GM18907 (cell line): Measurements from ENCODE around the gene CARNS1.

Source experiments
- ATAC-seq: cut with Tn5 transposase; IDR thresholded peaks from one replicate; pipeline ENCODE4 v1.9.1; 2021; ENCODE audit warnings: mild to moderate bottlenecking, moderate library complexity; ENCODE audit not compliant: unreplicated experiment

The CARNS1 gene

GRCh38 chr11:67415501-67416304, at the start of gene CARNS1:
TSS of gene CARNS1 (plus strand) at chr11:67415678. CDS start at chr11:67416200, 522 bp downstream.
- ATAC-seq, result no peak

GRCh38 chr11:67365736-67366444, 49.6 kb upstream of the CARNS1 start:
- ATAC-seq, result no peak

- ATAC-seq, result no peak
Observed at GRCh38 chr11:67366546-67366945, 48.9 kb upstream of the CARNS1 start.

DNA sequence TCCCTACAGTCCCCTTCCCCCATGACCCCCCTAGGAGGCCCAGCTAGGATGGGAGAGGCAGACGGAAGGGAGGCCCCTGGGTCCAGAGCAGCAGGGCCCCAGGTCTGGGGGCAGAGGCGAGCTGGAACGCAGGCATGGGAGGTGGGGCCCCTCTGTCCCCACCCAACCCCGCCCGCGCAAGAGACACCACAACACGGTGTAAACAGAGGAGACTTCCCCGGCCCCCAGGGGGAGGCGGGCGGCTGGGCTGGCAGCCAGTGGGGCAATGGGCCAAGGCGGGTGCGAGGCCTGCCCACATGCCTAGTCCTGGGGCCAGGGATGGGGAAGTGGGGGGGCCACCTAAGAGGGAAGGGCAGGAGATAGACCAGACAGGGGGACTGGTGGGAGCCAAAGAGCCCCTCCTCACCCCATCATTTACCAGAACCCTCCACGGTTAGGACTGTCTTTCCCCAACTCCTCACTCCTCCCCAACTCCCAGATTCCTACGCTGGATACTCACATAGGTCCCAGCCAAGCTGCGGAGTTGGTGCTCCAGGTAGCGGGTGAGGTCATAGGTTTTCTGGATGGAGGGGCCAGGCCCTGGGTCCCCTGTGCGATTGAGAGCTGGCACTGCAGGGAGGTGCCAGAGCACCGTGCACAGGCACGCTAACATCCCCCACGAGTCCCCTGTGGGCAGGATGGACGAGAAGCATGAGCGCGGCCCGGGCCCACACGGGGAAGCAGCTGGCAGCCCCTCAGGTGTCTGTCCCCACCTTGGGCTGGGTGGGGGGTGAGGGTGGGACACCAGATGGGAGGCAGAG, 48.3 kb upstream of the CARNS1 start:
- ATAC-seq, result no peak

DNA sequence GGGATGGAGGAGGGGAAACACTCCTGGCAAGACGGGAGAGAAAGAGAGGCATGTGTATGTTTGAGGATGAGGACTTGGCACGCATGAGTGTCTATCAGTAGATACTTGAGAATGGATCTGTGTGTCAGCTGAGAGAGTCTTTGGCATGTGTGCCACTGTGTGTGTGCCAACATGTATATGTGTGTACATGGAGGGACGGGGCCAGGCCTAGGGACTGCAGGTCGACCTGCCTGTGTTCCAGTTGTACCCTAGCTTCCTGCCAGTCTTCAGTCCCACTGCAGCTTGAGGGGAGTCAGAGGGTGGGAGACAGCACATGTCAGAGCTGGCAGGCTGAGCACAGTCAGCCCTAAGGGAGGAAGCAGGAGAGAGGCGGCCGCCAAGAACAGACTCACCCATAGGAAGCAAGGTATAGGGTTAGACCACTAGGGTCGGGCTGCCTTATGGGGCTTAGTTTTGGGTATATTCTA, 47.7 kb upstream of the CARNS1 start:
- no peak for ATAC-seq

GRCh38 chr11:67368621-67369020, 46.9 kb upstream of the CARNS1 start:
- no peak for ATAC-seq

DNA sequence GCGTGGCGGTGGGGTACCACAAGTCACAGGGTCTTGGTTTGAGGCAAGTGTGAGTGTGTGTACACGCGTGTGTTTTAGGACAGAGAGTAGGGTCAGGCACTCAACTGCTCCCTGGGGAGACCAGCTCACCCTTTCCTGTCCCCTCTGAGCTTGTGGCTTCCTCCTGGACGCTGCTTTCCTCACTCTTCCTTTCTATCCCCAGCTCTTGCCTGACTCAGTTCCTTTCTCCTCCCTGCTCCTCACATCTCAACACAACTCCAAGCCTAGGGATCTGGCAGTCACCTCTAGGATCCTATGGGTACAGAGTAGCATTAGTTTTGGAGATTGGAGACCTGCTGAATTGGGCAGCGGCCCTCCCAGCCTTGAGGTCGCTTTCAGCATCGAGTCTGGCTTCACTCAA, 46.2 kb upstream of the CARNS1 start:
- ATAC-seq, result no peak

DNA sequence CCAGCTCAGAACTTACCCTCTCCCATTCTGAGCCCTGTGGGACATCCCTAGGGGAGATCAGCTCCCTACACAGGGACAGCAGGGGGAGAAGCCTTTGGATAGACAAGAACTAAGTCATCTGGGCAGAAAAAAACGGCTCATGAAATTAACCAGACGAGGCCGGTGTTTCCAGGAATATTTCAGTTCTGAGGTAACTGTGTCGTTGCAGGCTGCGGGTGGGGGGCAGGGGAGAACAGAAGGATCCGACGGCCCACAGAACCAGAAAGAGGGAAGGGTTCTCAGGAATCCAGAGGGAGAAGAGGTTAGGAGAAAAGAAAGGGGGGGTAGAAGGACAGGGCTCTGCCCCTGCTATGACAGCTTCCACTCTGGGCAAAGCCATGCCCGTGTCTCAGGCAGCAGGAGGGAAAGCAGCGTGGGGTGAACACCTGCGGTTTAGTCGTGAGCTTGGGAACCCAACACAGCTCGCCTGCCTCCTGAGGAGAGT, 45.6 kb upstream of the CARNS1 start:
- ATAC-seq, result no peak

GRCh38 chr11:67370351-67371076, 45.0 kb upstream of the CARNS1 start:
- no peak for ATAC-seq

GRCh38 chr11:67371189-67371910, 44.1 kb upstream of the CARNS1 start:
- no peak for ATAC-seq

DNA sequence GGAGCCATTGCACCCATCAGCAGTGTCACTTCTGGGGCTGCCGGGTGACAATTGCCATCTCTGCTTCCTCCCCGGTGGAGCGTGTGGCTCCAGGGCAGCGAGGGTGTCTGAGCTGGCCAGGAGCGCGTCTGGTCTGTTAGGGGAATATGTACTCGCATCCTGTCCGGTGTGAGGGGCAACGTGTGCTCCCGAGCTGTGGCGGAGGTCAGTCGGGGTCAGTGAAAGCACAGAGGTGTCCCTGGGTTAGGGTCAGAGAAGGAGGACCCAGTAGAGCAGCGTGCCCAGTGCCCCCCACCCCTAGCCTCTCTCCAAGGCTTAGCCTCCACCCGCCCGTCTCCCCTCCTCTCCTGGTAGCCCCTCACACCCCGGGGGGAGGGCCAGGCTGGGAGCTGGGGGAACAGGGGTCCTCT, 43.6 kb upstream of the CARNS1 start:
- no peak for ATAC-seq

GRCh38 chr11:67372321-67372992, 43.0 kb upstream of the CARNS1 start:
- no peak for ATAC-seq

- no peak for ATAC-seq
Observed at GRCh38 chr11:67372993-67373647, 42.4 kb upstream of the CARNS1 start, which contains the start of gene CLCF1. TSS of gene CLCF1 (minus strand) at chr11:67373598. CDS start at chr11:67373539, 59 bp downstream.

DNA sequence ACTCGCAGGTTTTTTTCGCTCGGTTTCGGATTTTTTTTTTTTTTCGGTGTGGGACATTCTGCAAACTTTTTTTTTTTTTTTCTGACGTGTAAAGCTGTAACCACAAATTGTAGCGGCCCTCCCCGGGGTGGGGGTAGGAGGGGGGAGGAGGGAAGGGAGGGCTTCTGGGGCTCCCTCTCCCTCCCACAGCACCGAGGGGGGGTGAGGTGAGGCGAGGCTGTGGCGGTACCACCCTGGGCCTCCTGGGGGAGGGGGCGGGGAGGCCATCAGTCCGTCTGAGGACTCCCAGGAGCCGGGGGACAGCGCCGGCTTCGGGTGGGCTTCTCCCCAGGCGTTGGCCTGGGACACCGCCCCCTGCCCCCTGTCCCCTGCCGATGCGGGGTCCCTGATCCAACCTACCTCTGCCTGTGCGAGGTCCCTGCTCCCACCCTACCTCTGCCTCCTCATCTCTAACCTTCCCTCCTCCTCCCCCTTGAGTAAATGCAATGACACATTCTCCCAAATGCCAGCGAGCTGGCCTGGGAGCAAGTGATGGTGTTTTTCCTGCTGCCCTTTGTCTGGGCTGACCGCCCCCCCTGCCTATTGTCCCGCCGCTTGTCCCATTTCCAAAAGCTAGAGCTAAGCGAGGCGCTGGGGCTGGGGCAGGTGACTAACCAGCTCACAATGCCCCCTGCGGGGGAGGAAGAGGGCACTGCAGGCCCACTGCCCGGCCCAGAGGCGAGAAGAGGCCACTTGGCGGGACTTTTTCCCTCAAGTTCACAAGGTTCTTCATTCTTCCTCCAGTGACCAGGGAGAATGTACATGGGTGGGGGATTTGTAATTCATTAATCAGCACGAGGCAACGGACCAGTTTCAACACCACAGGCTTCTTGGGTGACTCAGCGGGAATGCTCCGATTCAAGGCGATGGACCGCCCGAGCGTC, 41.6 kb upstream of the CARNS1 start:
- ATAC-seq, result no peak

DNA sequence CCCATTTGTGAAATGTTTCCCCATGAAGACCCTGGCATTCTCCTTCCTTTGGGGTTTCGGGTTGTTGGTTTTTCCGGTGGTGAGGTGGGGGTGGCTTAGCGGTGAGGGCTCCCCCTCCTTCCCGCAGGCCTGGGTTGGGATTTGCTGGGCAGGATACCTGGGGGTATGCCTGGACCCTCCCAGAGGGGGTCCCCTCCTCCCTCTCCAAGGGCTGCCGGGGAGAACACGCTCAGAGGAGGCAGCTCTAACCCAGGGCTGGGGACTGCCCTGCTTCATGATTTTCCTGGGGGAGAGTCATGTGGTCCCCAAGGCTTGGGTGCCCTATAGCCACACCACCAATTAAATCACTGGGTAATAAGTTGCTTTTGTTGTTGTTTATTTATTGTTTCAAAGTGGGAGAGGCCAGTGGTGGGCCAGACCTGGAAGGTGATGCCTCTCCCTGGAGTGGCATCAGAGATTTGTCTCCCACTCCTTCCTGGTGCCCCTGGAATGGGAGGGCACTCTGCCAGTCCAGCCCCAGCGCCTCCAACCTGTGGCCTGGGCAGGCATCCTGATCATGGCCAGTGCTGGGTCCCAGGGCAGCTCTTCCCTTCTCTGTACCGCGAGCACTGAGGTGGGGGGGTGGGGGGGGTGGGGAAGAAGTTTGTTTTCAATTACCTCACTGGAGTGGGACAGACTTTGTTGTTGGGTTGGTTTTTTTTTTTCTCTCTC, 40.8 kb upstream of the CARNS1 start:
- no peak for ATAC-seq

- ATAC-seq, result no peak
Observed at GRCh38 chr11:67375320-67376055, 40.0 kb upstream of the CARNS1 start.
